HG02884 (cell line): Measurements from ENCODE around the gene DDX5.

Experiments
- ATAC-seq: cut with Tn5 transposase; IDR thresholded peaks from one replicate; pipeline ENCODE4 v1.9.1; 2021; ENCODE audit warnings: mild to moderate bottlenecking, moderate library complexity; ENCODE audit not compliant: unreplicated experiment

Gene DDX5

GRCh38 chr17:64506201-64506575 is at the start of gene DDX5:
TSS of gene DDX5 (minus strand) at chr17:64506289. CDS start at chr17:64506119, 170 bp downstream.
- peak; percentile 52 for ATAC-seq

- ATAC-seq, result no peak
Measured at GRCh38 chr17:64555281-64555680, 49.2 kb upstream of the DDX5 start.

- ATAC-seq, result no peak
Measured at GRCh38 chr17:64554028-64554637, 48.0 kb upstream of the DDX5 start.

GRCh38 chr17:64551461-64551860 is 45.4 kb upstream of the DDX5 start:
- ATAC-seq, result no peak

GRCh38 chr17:64547319-64547718 is 41.2 kb upstream of the DDX5 start:
- no peak for ATAC-seq

- no peak for ATAC-seq
Measured at GRCh38 chr17:64546716-64547115, 40.6 kb upstream of the DDX5 start.

GRCh38 chr17:64544742-64545141 is 38.7 kb upstream of the DDX5 start:
- no peak for ATAC-seq

- ATAC-seq, result no peak
Measured at GRCh38 chr17:64540118-64540776, 34.2 kb upstream of the DDX5 start.

- no peak for ATAC-seq
Measured at GRCh38 chr17:64538508-64539130, 32.5 kb upstream of the DDX5 start.

GRCh38 chr17:64537488-64537887 is 31.4 kb upstream of the DDX5 start:
- ATAC-seq, result no peak

GRCh38 chr17:64536913-64537312 is 30.8 kb upstream of the DDX5 start:
- no peak for ATAC-seq

GRCh38 chr17:64535357-64535756 is 29.3 kb upstream of the DDX5 start:
- no peak for ATAC-seq

- ATAC-seq, result no peak
Measured at GRCh38 chr17:64534187-64534586, 28.1 kb upstream of the DDX5 start.

GRCh38 chr17:64533784-64534183 is 27.7 kb upstream of the DDX5 start:
- no peak for ATAC-seq

GRCh38 chr17:64532409-64532808 is 26.3 kb upstream of the DDX5 start:
- no peak for ATAC-seq

- no peak for ATAC-seq
Measured at GRCh38 chr17:64531955-64532371, 25.9 kb upstream of the DDX5 start.

GRCh38 chr17:64529221-64529620 is 23.1 kb upstream of the DDX5 start:
- no peak for ATAC-seq

GRCh38 chr17:64527914-64528313 is 21.8 kb upstream of the DDX5 start:
- ATAC-seq, result no peak

- no peak for ATAC-seq
Measured at GRCh38 chr17:64520359-64520758, 14.3 kb upstream of the DDX5 start.

GRCh38 chr17:64519601-64520000 is 13.5 kb upstream of the DDX5 start:
- ATAC-seq, result no peak

GRCh38 chr17:64515829-64516228 is 9.7 kb upstream of the DDX5 start:
- no peak for ATAC-seq

GRCh38 chr17:64515419-64515818 is 9.3 kb upstream of the DDX5 start:
- no peak for ATAC-seq
